A673 (cell line): ENCODE results near the gene SERAC1. TPM values are rescaled to one million over a fixed set of nuclear protein-coding genes. Genes with fewer than 3 reads are reported as not detected.

Experiments used
- BruUV-seq: library from RNA; stranded (reverse); fragments of 400-500 nt; replicated peaks from 2 replicates; lab custom pipeline; 2021; lab: Mats Ljungman, UMichigan
- CTCF ChIA-PET: fragments of 300-600 bp; sonication (Branson Sonifier 250); formaldehyde crosslinking; loops from one replicate; lab custom pipeline; 2022; ENCODE audit warnings: antibody characterized with exemption; lab: Charles Lee
- POLR2A ChIA-PET: fragments of 300-600 bp; sonication (Branson Sonifier 250); formaldehyde crosslinking; loops from one replicate; lab custom pipeline; 2022; ENCODE audit warnings: antibody characterized with exemption; ENCODE audit not compliant: low non-redundant PET; lab: Charles Lee
- DNase-seq: peaks from one replicate; pipeline ENCODE4 v3.0.0-alpha.2; 2015; ENCODE audit warnings: low spot score
- H3K27ac ChIP-seq: fragments of 200-600 bp; sonication (generic); 2 replicates; pipeline ENCODE4 v1.5.1; 2016; ENCODE audit warnings: mixed run types, low read depth, mild to moderate bottlenecking, mixed read lengths, antibody characterized with exemption, low read length; ENCODE audit not compliant: poor library complexity, severe bottlenecking
- H3K27me3 ChIP-seq: fragments of 200-600 bp; sonication (generic); replicated peaks from 2 replicates; pipeline ENCODE4 v1.6.1; 2017; ENCODE audit warnings: mixed run types, low read depth, mild to moderate bottlenecking, mixed read lengths, antibody characterized with exemption, low read length; ENCODE audit not compliant: insufficient read depth, poor library complexity
- H3K36me3 ChIP-seq: fragments of 200-600 bp; sonication (generic); 2 replicates; pipeline ENCODE4 v1.6.1; 2016; ENCODE audit warnings: mixed run types, mild to moderate bottlenecking, mixed read lengths, antibody characterized with exemption, low read length; ENCODE audit not compliant: insufficient read depth, poor library complexity, severe bottlenecking
- H3K4me1 ChIP-seq: fragments of 200-600 bp; sonication (generic); 2 replicates; pipeline ENCODE4 v1.6.1; 2017; ENCODE audit warnings: mixed run types, mild to moderate bottlenecking, mixed read lengths, antibody characterized with exemption, low read length; ENCODE audit not compliant: insufficient read depth, poor library complexity, severe bottlenecking
- H3K4me3 ChIP-seq: fragments of 200-600 bp; sonication (generic); 2 replicates; pipeline ENCODE4 v1.5.1; 2016; ENCODE audit warnings: low read depth, mixed run types, mild to moderate bottlenecking, mixed read lengths, low read length; ENCODE audit not compliant: poor library complexity, severe bottlenecking
- H3K9me3 ChIP-seq: fragments of 200-600 bp; sonication (generic); 2 replicates; pipeline ENCODE4 v1.6.1; 2016; ENCODE audit warnings: mixed run types, low read depth, mild to moderate bottlenecking, mixed read lengths, antibody characterized with exemption, low read length; ENCODE audit not compliant: poor library complexity, severe bottlenecking
- EZH2 ChIP-seq: fragments of 200-600 bp; sonication (generic); IDR thresholded peaks from 2 replicates; pipeline ENCODE4 v1.6.1; 2017; ENCODE audit warnings: borderline replicate concordance, low read depth, mild to moderate bottlenecking, mixed read lengths, antibody characterized with exemption, low read length; ENCODE audit not compliant: poor library complexity, severe bottlenecking
- intact Hi-C: fragments of 100-400 bp; cut with micrococcal nuclease; formaldehyde crosslinking; loops from one replicate; pipeline ENCODE4 v1.10.0; 2022; ENCODE audit not compliant: unreplicated experiment
- total RNA-seq: library from RNA; stranded (reverse); gene quantifications from 2 replicates; pipeline ENCODE4 v1.2.3, GENCODE V29; 2021
- TF ChIP-seq, protein P1 (sequence below): fragments of 300-800, 200-600 bp; sonication (generic); conservative IDR thresholded peaks from 2 replicates; pipeline ENCODE4 v1.5.1; 2017; ENCODE audit warnings: low read depth, mild to moderate bottlenecking, antibody characterized with exemption, low read length, moderate library complexity, mixed read lengths

Gene SERAC1
- total RNA-seq, 1 experiment from 2014 or later, result 8.1 TPM

DNA sequence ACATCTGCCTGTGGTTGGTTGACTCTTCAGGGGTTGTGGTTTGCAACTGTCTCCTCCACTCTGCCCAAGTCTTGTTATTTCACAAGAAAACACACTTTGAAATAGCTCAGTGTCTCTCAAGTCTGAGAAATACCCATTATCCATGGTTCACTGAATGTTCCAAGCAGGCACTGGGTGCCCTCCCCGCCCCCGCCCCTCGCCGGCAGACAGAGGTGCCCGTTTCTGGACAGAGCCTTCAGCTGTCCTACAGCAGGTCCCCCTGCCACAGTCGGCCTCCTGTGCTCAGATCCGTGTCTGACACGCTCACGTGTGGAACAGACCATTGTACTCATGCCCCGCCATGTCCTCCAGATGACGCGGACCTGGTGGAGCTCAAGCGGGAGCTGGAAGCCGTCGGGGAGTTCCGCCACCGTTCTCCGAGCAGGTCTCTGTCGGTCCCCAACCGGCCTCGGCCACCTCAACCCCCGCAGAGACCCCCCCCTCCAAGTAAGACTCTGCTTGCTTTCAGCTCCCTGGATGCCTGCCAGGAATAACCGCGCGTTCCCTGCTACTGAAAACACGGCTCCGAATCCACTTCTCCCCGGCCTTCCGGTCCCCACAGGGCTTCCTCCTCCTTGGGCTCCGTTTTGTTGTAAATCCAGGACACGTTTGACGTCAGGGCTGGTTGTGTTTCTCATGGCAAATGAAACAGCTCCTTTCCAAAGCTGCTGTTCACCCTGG is 81.4 kb downstream of the SERAC1 start:
- Histone ChIP-seq H3K27me3 (no peaks in the 10 kb centered on the region), H3K36me3 (peaks cover 26% of the 10 kb centered on the region), H3K27ac (no peak overlapping the region), H3K4me1 (no peaks in the 10 kb centered on the region), H3K4me3 (no peak overlapping the region), H3K9me3 (no peaks in the 10 kb centered on the region)
- intact Hi-C loops, result no loop called here
- no peak for DNase-seq
- POLR2A ChIA-PET, result no interaction called here
- CTCF ChIA-PET, result no interaction called here
- TF ChIP-seq, protein P1, sequence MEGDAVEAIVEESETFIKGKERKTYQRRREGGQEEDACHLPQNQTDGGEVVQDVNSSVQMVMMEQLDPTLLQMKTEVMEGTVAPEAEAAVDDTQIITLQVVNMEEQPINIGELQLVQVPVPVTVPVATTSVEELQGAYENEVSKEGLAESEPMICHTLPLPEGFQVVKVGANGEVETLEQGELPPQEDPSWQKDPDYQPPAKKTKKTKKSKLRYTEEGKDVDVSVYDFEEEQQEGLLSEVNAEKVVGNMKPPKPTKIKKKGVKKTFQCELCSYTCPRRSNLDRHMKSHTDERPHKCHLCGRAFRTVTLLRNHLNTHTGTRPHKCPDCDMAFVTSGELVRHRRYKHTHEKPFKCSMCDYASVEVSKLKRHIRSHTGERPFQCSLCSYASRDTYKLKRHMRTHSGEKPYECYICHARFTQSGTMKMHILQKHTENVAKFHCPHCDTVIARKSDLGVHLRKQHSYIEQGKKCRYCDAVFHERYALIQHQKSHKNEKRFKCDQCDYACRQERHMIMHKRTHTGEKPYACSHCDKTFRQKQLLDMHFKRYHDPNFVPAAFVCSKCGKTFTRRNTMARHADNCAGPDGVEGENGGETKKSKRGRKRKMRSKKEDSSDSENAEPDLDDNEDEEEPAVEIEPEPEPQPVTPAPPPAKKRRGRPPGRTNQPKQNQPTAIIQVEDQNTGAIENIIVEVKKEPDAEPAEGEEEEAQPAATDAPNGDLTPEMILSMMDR, result no peak
- TF ChIP-seq EZH2, result no peak
- no TSS peak for BruUV-seq

DNA sequence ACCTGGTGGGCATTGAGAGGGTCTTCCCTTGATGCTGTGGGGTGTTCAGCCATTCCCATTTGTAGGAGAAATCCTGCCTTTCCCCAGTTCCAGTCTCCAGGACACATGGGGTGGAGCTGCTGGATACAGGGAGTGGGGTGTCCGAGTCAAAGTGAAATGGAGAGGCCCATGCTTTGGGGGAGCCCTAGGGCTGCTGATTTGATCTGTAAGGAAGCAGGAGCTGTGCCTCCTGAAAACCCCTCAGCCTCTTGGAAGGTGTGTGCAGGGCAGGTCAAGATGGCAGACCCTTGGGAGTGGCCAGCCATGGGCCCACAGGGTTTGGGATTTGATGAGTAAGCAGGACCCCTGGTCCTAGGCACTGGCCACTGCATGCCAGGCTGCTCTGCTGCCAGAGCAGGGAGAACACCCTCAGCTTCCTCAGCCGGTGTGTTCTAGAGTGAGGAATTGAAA is 82.0 kb downstream of the SERAC1 start:
- no peak for DNase-seq
- CTCF ChIA-PET, result no interaction called here
- Histone ChIP-seq H3K27ac (no peak overlapping the region), H3K4me1 (no peaks in the 10 kb centered on the region), H3K36me3 (peaks cover 26% of the 10 kb centered on the region), H3K4me3 (no peak overlapping the region), H3K27me3 (no peaks in the 10 kb centered on the region), H3K9me3 (no peaks in the 10 kb centered on the region)
- no TSS peak for BruUV-seq
- intact Hi-C loops, result no loop called here
- POLR2A ChIA-PET, result no interaction called here
- TF ChIP-seq EZH2, result no peak
- TF ChIP-seq, protein P1, result no peak

DNA sequence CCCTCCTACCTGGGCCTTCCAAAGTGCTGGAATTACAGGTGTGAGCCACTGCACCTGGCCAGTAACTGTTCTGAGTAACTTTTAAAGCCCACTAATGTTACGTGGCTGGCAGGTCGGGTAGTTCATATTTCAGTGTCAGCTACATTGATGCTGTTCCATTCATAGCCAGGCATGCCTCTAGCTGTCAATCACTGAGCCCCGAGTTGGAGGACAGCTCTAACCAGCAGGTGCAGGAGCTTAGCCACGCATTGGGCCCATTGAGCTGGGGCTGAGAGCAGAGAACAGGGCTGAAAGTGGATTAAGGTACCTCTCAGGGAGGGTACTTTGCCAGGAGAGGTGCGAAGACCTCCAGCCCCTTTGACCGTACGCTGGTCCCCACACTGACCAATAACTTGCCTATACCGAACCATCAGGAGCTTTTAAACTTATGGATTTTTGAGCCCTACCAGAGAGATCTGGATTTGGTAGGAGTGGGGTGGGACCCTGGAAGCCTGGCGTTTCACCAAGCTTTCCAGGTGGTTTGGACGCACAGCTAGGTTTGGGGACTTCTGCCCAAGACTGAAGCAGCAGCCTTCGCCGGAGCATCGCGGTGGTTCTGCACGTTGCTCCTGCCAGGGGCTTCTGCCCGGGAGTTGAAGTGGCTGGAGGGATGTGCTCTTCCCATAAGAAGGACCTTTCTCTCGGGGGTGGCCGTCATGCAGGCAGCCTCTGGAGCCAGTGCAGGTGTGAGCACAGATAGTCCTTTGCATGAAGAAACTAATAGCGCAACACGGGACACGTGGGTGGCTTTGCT is 82.6 kb downstream of the SERAC1 start:
- Histone ChIP-seq H3K36me3 (peaks cover 26% of the 10 kb centered on the region), H3K27me3 (no peaks in the 10 kb centered on the region), H3K9me3 (no peaks in the 10 kb centered on the region), H3K4me3 (no peak overlapping the region), H3K27ac (no peak overlapping the region), H3K4me1 (no peaks in the 10 kb centered on the region)
- ChIA-PET CTCF (no interaction called here), POLR2A (no interaction called here)
- TF ChIP-seq, protein P1, result no peak
- TF ChIP-seq EZH2, result no peak
- intact Hi-C loops, result no loop called here
- BruUV-seq, result no TSS peak
- no peak for DNase-seq
